ENCODE results near the gene PIGP.
"Not testable (repeated sequence)": the region's sequence is repeated elsewhere in the genome, so short reads cannot be mapped to it uniquely, and the experiment has no call there.

PIGP gene

DNA sequence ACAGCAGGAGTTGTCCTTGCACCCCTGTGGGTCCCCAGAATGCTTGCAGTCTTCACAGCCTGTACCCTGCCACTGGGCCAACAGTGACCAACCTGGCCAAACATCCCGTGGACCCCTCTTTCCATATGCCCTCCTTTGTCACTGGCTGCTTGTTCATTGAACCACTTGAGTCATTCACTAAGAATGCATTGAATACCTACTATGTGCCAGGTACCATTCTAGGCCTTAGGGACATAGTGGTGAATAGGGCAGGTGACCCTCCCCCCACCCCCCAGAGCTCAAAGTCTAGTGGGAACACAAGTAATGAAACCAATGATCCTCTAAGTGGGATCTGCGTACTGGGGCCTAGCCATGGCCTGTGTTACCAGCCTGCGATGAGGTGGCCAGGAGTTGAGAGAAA is 28.2 kb downstream of the PIGP start:
- no peak for DNase-seq (ENCODE audit: low spot score)

GRCh38 chr21:37043818-37044217 is 29.1 kb downstream of the PIGP start:
- DNase-seq (ENCODE audit: low spot score), result no peak

GRCh38 chr21:37041706-37042271 is 31.1 kb downstream of the PIGP start:
- DNase-seq (ENCODE audit: low spot score), result no peak

DNA sequence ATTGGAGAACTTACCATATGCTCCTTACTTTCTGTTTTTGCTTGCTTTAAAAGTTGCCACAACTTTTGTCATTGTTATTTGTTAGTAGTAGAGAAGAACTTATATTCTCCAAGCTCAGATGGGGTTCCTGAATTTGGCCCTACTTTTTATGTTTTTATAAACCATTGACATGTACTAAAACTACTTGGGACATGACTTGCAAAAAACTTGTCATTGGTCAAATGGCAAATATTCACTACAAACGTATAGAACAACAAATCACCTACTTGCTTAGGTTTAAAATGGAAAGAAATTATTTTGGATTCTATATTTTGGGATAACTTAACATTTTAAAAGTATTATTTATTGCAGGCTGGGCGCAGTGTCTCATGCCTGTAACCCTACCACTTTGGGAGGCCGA is 32.7 kb downstream of the PIGP start:
- DNase-seq (ENCODE audit: low spot score), result no peak

GRCh38 chr21:37039411-37040075 is 33.3 kb downstream of the PIGP start:
- DNase-seq (ENCODE audit: low spot score), result no peak

DNA sequence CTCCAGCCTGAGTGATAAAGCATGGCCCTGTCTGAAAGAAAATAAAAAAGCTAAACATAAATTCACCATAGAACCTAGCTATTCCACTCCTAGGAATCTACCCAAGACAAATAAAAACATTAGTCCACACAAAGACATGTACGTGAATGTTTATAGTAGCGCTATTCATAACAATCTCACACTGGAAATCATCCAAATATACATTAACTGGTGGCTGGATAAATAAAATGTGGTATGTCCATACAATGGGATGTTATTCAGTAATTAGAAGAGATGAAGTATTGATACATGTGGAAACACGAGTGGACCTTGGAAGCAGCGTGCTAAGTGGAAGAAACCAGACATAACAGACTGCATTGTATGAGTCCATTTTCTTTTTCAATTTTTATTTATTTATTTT is 36.7 kb downstream of the PIGP start:
- no peak for DNase-seq (ENCODE audit: low spot score)

DNA sequence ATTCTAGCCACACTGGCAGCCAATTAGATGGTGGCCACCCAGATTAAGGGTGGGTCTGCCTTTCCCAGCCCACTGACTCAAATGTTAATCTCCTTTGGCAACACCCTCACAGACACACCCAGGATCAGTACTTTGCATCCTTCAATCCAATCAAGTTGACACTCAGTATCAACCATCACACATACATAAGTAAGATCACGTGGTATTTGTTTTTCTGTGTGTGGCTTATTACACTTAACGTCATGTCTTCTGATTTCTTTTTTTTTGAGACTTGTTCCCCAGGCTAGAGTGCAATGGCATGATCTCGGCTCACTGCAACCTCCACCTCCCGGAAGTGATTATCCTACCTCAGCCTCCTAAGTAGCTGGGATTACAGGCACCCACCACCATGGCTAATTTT is 38.5 kb downstream of the PIGP start:
- DNase-seq (ENCODE audit: low spot score), result not testable (repeated sequence)

GRCh38 chr21:37032877-37033471 is 39.9 kb downstream of the PIGP start:
- DNase-seq (ENCODE audit: low spot score), result no peak

DNA sequence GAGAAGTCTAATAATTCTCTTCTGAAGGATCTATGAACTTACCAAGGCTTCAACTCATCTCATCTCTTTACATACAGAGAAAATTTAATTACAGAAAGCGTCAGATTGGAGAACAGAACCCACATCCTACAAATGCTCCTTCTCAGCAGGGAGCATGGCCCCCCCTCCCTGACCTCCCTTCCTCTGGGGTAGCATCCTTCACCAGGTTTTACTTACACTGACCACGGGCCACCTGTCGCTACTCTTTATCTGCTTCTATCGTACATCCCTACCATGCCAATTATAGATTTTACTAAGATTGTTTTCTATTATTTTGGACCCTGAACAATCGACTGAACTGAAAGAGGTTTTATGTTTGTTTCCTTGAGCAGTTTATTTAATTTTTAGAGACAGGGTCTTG is 40.6 kb downstream of the PIGP start:
- no peak for DNase-seq (ENCODE audit: low spot score)

GRCh38 chr21:37030864-37031263 is 42.0 kb downstream of the PIGP start:
- no peak for DNase-seq (ENCODE audit: low spot score)

- DNase-seq (ENCODE audit: low spot score), result no peak
Observed at GRCh38 chr21:37028570-37028969, 44.3 kb downstream of the PIGP start.

GRCh38 chr21:37026499-37026898 is 46.4 kb downstream of the PIGP start:
- DNase-seq (ENCODE audit: low spot score), result peak; percentile 49

- peak; percentile 67 for DNase-seq (ENCODE audit: low spot score)
Observed at GRCh38 chr21:37017951-37018679, 54.8 kb downstream of the PIGP start.
